ENCODE data around the gene ALG8.

ALG8 gene

GRCh38 chr11:78158987-78159652, 19.7 kb upstream of the ALG8 start:
- no peak for DNase-seq

- DNase-seq, result no peak
Measured at GRCh38 chr11:78156127-78156844, 16.9 kb upstream of the ALG8 start.

- no peak for DNase-seq
Measured at GRCh38 chr11:78151804-78152203, 12.4 kb upstream of the ALG8 start.

- DNase-seq, result no peak
Measured at GRCh38 chr11:78150754-78151153, 11.3 kb upstream of the ALG8 start.

GRCh38 chr11:78150346-78150745, 10.9 kb upstream of the ALG8 start:
- DNase-seq, result no peak

GRCh38 chr11:78149646-78150045, 10.2 kb upstream of the ALG8 start:
- DNase-seq, result peak; percentile 26

- no peak for DNase-seq
Measured at GRCh38 chr11:78147807-78148206, 8.4 kb upstream of the ALG8 start.

GRCh38 chr11:78145511-78146025, 6.1 kb upstream of the ALG8 start:
- no peak for DNase-seq

- DNase-seq, result no peak
Measured at GRCh38 chr11:78140392-78141077, 1.1 kb upstream of the ALG8 start.

GRCh38 chr11:78138694-78139421, 568 bp downstream of the ALG8 start:
- peak; percentile 49 for DNase-seq

GRCh38 chr11:78138291-78138690, 1.1 kb downstream of the ALG8 start:
- DNase-seq, result no peak

GRCh38 chr11:78132475-78132874, 7.0 kb downstream of the ALG8 start:
- no peak for DNase-seq

- no peak for DNase-seq
Measured at GRCh38 chr11:78131956-78132355, 7.5 kb downstream of the ALG8 start.

GRCh38 chr11:78127403-78127802, 12.0 kb downstream of the ALG8 start:
- DNase-seq, result no peak

- DNase-seq, result no peak
Measured at GRCh38 chr11:78112582-78113275, 26.7 kb downstream of the ALG8 start.

- DNase-seq, result no peak
Measured at GRCh38 chr11:78111298-78111697, 28.1 kb downstream of the ALG8 start.

GRCh38 chr11:78110830-78111229, 28.6 kb downstream of the ALG8 start:
- DNase-seq, result no peak

- no peak for DNase-seq
Measured at GRCh38 chr11:78110351-78110750, 29.1 kb downstream of the ALG8 start.

GRCh38 chr11:78109081-78110015, 30.1 kb downstream of the ALG8 start:
- no peak for DNase-seq

GRCh38 chr11:78100676-78101472, 38.6 kb downstream of the ALG8 start:
- no peak for DNase-seq

All from NCI-H226 (cell line).